Transverse colon (tissue), 4 donors: ENCODE results near the gene BMAL1. TPM values are rescaled to one million over a fixed set of nuclear protein-coding genes. Genes with fewer than 3 reads are reported as not detected.

Experiments
- DNase-seq: peaks from one replicate; pipeline ENCODE4 v3.0.0-alpha.2; 2019
- H3K27ac ChIP-seq, 4 donors: fragments of 200-600 bp; sonication (generic); 2 replicates each; pipeline ENCODE4 v1.5.1; 2016 to 2018; ENCODE audit warnings: inconsistent platforms in 4 of 4
- H3K27me3 ChIP-seq: fragments of 200-600 bp; sonication (generic); 2 replicates; pipeline ENCODE4 v1.5.1; 2017; ENCODE audit warnings: inconsistent platforms
- H3K36me3 ChIP-seq, 4 donors: fragments of 200-600 bp; sonication (generic); 2 replicates each; pipeline ENCODE4 v1.5.1; 2017 to 2019; ENCODE audit warnings: inconsistent platforms in 4 of 4
- H3K4me1 ChIP-seq, 4 donors: fragments of 200-600 bp; sonication (generic); 2 replicates each; pipeline ENCODE4 v1.5.1; 2017 to 2020; ENCODE audit warnings: inconsistent platforms in 4 of 4
- H3K4me3 ChIP-seq, 4 donors: fragments of 200-600 bp; sonication (generic); 1 replicate in 1 of 4; 2 replicates in 3 of 4; pipeline versions ENCODE4 v1.5.1 to v1.6.1; 2017 to 2019; ENCODE audit warnings: inconsistent platforms in 4 of 4
- H3K9me3 ChIP-seq, 2 donors: fragments of 200-600 bp; sonication (generic); 2 replicates each; pipeline ENCODE4 v1.5.1; 2017 to 2019; ENCODE audit warnings: inconsistent platforms in 2 of 2
- CTCF ChIP-seq, 5 experiments: fragments of 200-600 bp in 3 of 5; fragments of 450-650 bp in 2 of 5; sonication (generic) in 3 of 5; IDR thresholded peaks; 1 replicate in 2 of 5; 2 replicates in 3 of 5; pipeline ENCODE4 v1.5.1; 2016 to 2017; ENCODE audit warnings: antibody characterized with exemption in 5 of 5, inconsistent platforms in 3 of 5, mild to moderate bottlenecking in 2 of 5, moderate library complexity in 1 of 5
- EP300 ChIP-seq: sonication (generic); formaldehyde crosslinking; IDR thresholded peaks from one replicate; pipeline ENCODE4 v1.6.1; 2017; ENCODE audit warnings: antibody characterized with exemption, low read depth
- POLR2A ChIP-seq: fragments of 450-650 bp; IDR thresholded peaks from one replicate; pipeline ENCODE4 v1.6.1; 2016; ENCODE audit warnings: antibody characterized with exemption, mild to moderate bottlenecking, moderate library complexity
- POLR2AphosphoS5 ChIP-seq, 3 donors: sonication (generic); formaldehyde crosslinking; IDR thresholded peaks; one replicate each; pipeline ENCODE4 v1.6.1; 2016; ENCODE audit warnings: antibody characterized with exemption in 3 of 3
- WGBS, 2 donors: methylation state at CpG; one replicate each; pipeline ENCODE4 v1.1.5; 2018; ENCODE audit warnings: low coverage in 1 of 2; 5-methylcytosine and 5-hydroxymethylcytosine counted together
- in situ Hi-C, 4 donors: fragments of 200-750 bp; cut with MboI; loops; one replicate each; pipeline versions ENCODE4 v1.15.0 to v1.15.1; 2017; ENCODE audit warnings: low sequenced_read_pairs in 3 of 4, low pct_ligation_motif_present in 1 of 4, low pct_unique_long_range_greater_than_20kb in 1 of 4
- intact Hi-C: fragments of 100-400 bp; cut with DNase I; formaldehyde crosslinking; loops from one replicate; pipeline ENCODE4 v1.15.1; 2023; ENCODE audit warnings: low total_unique reads
- total RNA-seq, 4 donors: library from RNA; depleted of rRNA; stranded (reverse); fragments of >200 nt; gene quantifications; one replicate each; pipeline ENCODE4 v1.1.0, GENCODE V29; 2016

BMAL1 gene
- total RNA-seq, 4 donors from 2014 or later: 20.7 to 48.6 (median 30.8) TPM

- in situ Hi-C loops: loop anchor here in 3 of 4 donors (25.0 kb wide), 3 partner anchors 87 to 362 kb away; no protein-coding TSS in a partner anchor
- 75 to 77% methylated on average over 2 to 5 of the region's 5 CpGs for WGBS, 2 donors
- intact Hi-C loops: no loop called here
- no peak for DNase-seq
- Histone ChIP-seq H3K4me3 (no peak overlapping the region), H3K4me1 (peaks cover 0 to 3% (median 0%) of the 10 kb centered on the region in 4 donors), H3K9me3 (no peaks in the 10 kb centered on the region), H3K36me3 (no peaks in the 10 kb centered on the region), H3K27me3 (no peaks in the 10 kb centered on the region), H3K27ac (no peak overlapping the region)
- TF ChIP-seq CTCF (IDR thresholded peaks at IDR 0.05) (no peak), POLR2AphosphoS5 (IDR thresholded peaks at IDR 0.05) (no peak), EP300 (no peak), POLR2A (no peak)
Measured at GRCh38 chr11:13324709-13325108, 47.1 kb downstream of the BMAL1 start.

GRCh38 chr11:13327421-13327820 is 49.8 kb downstream of the BMAL1 start:
- TF ChIP-seq EP300 (no peak), POLR2A (no peak), CTCF (IDR thresholded peaks at IDR 0.05) (no peak), POLR2AphosphoS5 (IDR thresholded peaks at IDR 0.05) (no peak)
- H3K27me3 ChIP-seq: no peaks in the 10 kb centered on the region
- H3K27ac ChIP-seq: no peak overlapping the region
- H3K4me3 ChIP-seq: no peak overlapping the region
- 62 to 90% methylated on average over 4 of the region's 4 CpGs for WGBS, 2 donors
- H3K9me3 ChIP-seq: no peaks in the 10 kb centered on the region
- peaks cover 0 to 11% (median 4%) of the 10 kb centered on the region in 4 donors for H3K4me1 ChIP-seq
- DNase-seq: no peak
- in situ Hi-C loops: loop anchor here in 3 of 4 donors (25.0 kb wide), 3 partner anchors 90 to 365 kb away; no protein-coding TSS in a partner anchor
- H3K36me3 ChIP-seq: no peaks in the 10 kb centered on the region
- intact Hi-C loops: no loop called here

GRCh38 chr11:13328286-13328685 is 50.7 kb downstream of the BMAL1 start:
- intact Hi-C loops (no loop called here), in situ Hi-C loops (loop anchor here in 3 of 4 donors (25.0 kb wide), 3 partner anchors 91 to 366 kb away; no protein-coding TSS in a partner anchor)
- Histone ChIP-seq H3K9me3 (no peaks in the 10 kb centered on the region), H3K36me3 (no peaks in the 10 kb centered on the region), H3K27me3 (no peaks in the 10 kb centered on the region), H3K4me1 (peaks cover 3 to 20% (median 12%) of the 10 kb centered on the region in 4 donors), H3K4me3 (no peak overlapping the region), H3K27ac (no peak overlapping the region)
- TF ChIP-seq CTCF (IDR thresholded peaks at IDR 0.05) (no peak), EP300 (no peak), POLR2AphosphoS5 (IDR thresholded peaks at IDR 0.05) (no peak), POLR2A (no peak)
- DNase-seq: no peak
- 91 to 100% methylated on average over 2 to 5 of the region's 5 CpGs for WGBS, 2 donors

- in situ Hi-C loops: loop anchor here in 3 of 4 donors (25.0 kb wide), 3 partner anchors 93 to 368 kb away; no protein-coding TSS in a partner anchor
- H3K9me3 ChIP-seq: no peaks in the 10 kb centered on the region
- no peak for TF ChIP-seq POLR2AphosphoS5 (IDR thresholded peaks at IDR 0.05)
- TF ChIP-seq POLR2A: no peak
- no peak for TF ChIP-seq EP300
- TF ChIP-seq CTCF (IDR thresholded peaks at IDR 0.05): no peak
- H3K4me1 ChIP-seq: peaks cover 3 to 35% (median 23%) of the 10 kb centered on the region in 4 donors
- no peaks in the 10 kb centered on the region for H3K36me3 ChIP-seq
- no peak overlapping the region for H3K4me3 ChIP-seq
- H3K27me3 ChIP-seq: no peaks in the 10 kb centered on the region
- no peak overlapping the region for H3K27ac ChIP-seq
- no peak for DNase-seq
- 84% methylated on average over 11 of the region's 11 CpGs; no CpG with 5 or more reads in 1 of the 2 donors for WGBS, 2 donors
- intact Hi-C loops: no loop called here
Measured at GRCh38 chr11:13329670-13330356, 52.2 kb downstream of the BMAL1 start.
